ENCODE results near the gene TENM4.

DNA sequence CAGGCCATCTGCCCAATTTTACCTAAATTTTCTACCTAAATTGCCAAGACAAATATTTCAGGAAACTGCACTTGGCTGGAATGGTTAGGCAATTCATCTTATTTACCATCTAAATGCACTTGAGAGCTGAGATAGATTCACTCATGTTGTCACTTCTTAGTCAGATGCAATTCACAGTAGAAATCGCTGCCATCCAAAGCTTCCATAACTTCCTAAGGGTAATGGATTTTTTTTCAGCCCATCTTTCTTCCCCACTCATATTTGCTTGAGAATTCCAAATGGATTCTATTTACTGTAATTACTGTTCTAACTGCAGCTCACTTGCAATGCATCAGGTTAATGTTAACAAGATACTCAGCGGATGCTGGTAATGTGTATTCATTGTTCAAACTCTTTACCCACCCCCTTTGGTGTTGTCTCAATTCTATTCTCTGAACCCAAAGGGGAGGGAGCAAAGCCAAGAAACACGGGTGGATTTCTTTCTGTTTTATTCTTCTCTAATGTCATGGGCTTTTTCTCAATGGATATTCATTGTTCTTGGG, 96.0 kb downstream of the TENM4 start:
- TF ChIP-seq, protein P1, sequence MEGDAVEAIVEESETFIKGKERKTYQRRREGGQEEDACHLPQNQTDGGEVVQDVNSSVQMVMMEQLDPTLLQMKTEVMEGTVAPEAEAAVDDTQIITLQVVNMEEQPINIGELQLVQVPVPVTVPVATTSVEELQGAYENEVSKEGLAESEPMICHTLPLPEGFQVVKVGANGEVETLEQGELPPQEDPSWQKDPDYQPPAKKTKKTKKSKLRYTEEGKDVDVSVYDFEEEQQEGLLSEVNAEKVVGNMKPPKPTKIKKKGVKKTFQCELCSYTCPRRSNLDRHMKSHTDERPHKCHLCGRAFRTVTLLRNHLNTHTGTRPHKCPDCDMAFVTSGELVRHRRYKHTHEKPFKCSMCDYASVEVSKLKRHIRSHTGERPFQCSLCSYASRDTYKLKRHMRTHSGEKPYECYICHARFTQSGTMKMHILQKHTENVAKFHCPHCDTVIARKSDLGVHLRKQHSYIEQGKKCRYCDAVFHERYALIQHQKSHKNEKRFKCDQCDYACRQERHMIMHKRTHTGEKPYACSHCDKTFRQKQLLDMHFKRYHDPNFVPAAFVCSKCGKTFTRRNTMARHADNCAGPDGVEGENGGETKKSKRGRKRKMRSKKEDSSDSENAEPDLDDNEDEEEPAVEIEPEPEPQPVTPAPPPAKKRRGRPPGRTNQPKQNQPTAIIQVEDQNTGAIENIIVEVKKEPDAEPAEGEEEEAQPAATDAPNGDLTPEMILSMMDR (IDR thresholded peaks at IDR 0.05), result no peak
- no peak for TF ChIP-seq POLR2A (IDR thresholded peaks at IDR 0.05)
- no peak for TF ChIP-seq POLR2AphosphoS5 (IDR thresholded peaks at IDR 0.05)
